Hepatocyte (in vitro differentiated cells): ENCODE results near the gene SORCS3.

Experiments used
- CTCF ChIP-seq: fragments of 200-600 bp; sonication (generic); IDR thresholded peaks from 2 replicates; pipeline ENCODE4 v1.5.1; 2016; ENCODE audit warnings: antibody characterized with exemption, mild to moderate bottlenecking; ENCODE audit not compliant: poor library complexity
- EZH2 ChIP-seq: fragments of 200-600 bp; sonication (generic); IDR thresholded peaks from 2 replicates; pipeline ENCODE4 v1.6.1; 2016; ENCODE audit warnings: antibody characterized with exemption, mild to moderate bottlenecking, borderline replicate concordance
- EZH2phosphoT487 ChIP-seq: fragments of 200-600 bp; sonication (generic); IDR thresholded peaks from one replicate; pipeline ENCODE4 v1.6.1; 2018; ENCODE audit warnings: antibody characterized with exemption, mild to moderate bottlenecking, low read depth, moderate library complexity; ENCODE audit not compliant: unreplicated experiment, severe bottlenecking

- TF ChIP-seq EZH2phosphoT487 (no peak), CTCF (no peak), EZH2 (no peak)
Observed at GRCh38 chr10:104921763-104922162, 280.7 kb downstream of the SORCS3 start.
